CD14-positive monocyte (primary cell): ENCODE measurements around the gene WASHC2C. TPM values are rescaled to one million over a fixed set of nuclear protein-coding genes. Genes with fewer than 3 reads are reported as not detected.
"Not testable (repeated sequence)": the region's sequence is repeated elsewhere in the genome, so short reads cannot be mapped to it uniquely, and the experiment has no call there.

Source experiments
- DNase-seq, 3 donors: peaks; one replicate each; pipeline ENCODE4 v3.0.0-alpha.2; 2011 to 2022
- H2AFZ ChIP-seq: 2 replicates; pipeline ENCODE4 v1.6.0; 2012; ENCODE audit warnings: mild to moderate bottlenecking, low read depth, low read length, inconsistent platforms; ENCODE audit not compliant: insufficient read depth, poor library complexity, severe bottlenecking
- H3K27ac ChIP-seq, 2 donors: 1 replicate in 1 of 2; 2 replicates in 1 of 2; pipeline ENCODE4 v1.5.1; 2012 to 2013; ENCODE audit warnings: low read length in 2 of 2, control low read depth in 1 of 2, inconsistent platforms in 1 of 2, low read depth in 1 of 2, mild to moderate bottlenecking in 1 of 2
- H3K27me3 ChIP-seq, 2 donors: one replicate each; pipeline versions ENCODE4 v1.6.0 to v1.6.1; 2011 to 2013; ENCODE audit warnings: low read length in 2 of 2; ENCODE audit not compliant: control insufficient read depth in 2 of 2, insufficient read depth in 2 of 2
- H3K36me3 ChIP-seq, 2 donors: replicated peaks in 1 of 2; 1 replicate in 1 of 2; 2 replicates in 1 of 2; pipeline versions ENCODE4 v1.5.1 to v1.6.1; 2012 to 2013; ENCODE audit warnings: low read length in 2 of 2, control low read depth in 1 of 2, inconsistent platforms in 1 of 2, mild to moderate bottlenecking in 1 of 2; ENCODE audit not compliant: insufficient read depth in 2 of 2, control insufficient read depth in 1 of 2
- H3K4me1 ChIP-seq, 2 donors: 1 replicate in 1 of 2; 2 replicates in 1 of 2; pipeline versions ENCODE4 v1.5.1 to v1.6.1; 2012 to 2013; ENCODE audit warnings: low read length in 2 of 2, control low read depth in 1 of 2, inconsistent platforms in 1 of 2, mild to moderate bottlenecking in 1 of 2, moderate library complexity in 1 of 2; ENCODE audit not compliant: insufficient read depth in 2 of 2, control insufficient read depth in 1 of 2
- H3K4me2 ChIP-seq: replicated peaks from 2 replicates; pipeline ENCODE3; 2012; ENCODE audit warnings: low read length, moderate library complexity, mild to moderate bottlenecking; ENCODE audit not compliant: poor library complexity, severe bottlenecking; ENCODE audit errors: extremely low read depth
- H3K4me3 ChIP-seq, 3 experiments: fragments of 200-600 bp in 1 of 3; sonication (generic) in 1 of 3; replicated peaks in 1 of 3; 1 replicate in 2 of 3; 2 replicates in 1 of 3; pipeline ENCODE4 v1.5.1; 2011 to 2013; ENCODE audit warnings: low read length in 3 of 3, mild to moderate bottlenecking in 3 of 3, control low read depth in 2 of 3, low read depth in 2 of 3, inconsistent platforms in 1 of 3, moderate library complexity in 1 of 3
- H3K79me2 ChIP-seq: 2 replicates; pipeline ENCODE4 v1.6.0; 2012; ENCODE audit warnings: mild to moderate bottlenecking, control low read depth, inconsistent platforms, low read length, moderate library complexity; ENCODE audit not compliant: insufficient read depth
- H3K9ac ChIP-seq: 2 replicates; pipeline ENCODE4 v1.6.0; 2017; ENCODE audit warnings: low read length, mild to moderate bottlenecking; ENCODE audit not compliant: insufficient read depth, poor library complexity, severe bottlenecking
- H3K9me3 ChIP-seq, 2 donors: replicated peaks in 1 of 2; 1 replicate in 1 of 2; 2 replicates in 1 of 2; pipeline versions ENCODE4 v1.5.1 to v1.6.1; 2012 to 2013; ENCODE audit warnings: low read length in 2 of 2, control low read depth in 1 of 2; ENCODE audit not compliant: control insufficient read depth in 1 of 2, insufficient read depth in 1 of 2
- H4K20me1 ChIP-seq: 2 replicates; pipeline ENCODE4 v1.6.0; 2012; ENCODE audit warnings: mild to moderate bottlenecking, low read length, control low read depth, moderate library complexity; ENCODE audit not compliant: insufficient read depth
- H3K27ac Mint-ChIP-seq, 7 donors: one replicate each; pipeline ENCODE4 v1.8.0; 2020; ENCODE audit warnings: mild to moderate bottlenecking in 7 of 7, mixed read lengths in 7 of 7, moderate library complexity in 6 of 7, inconsistent platforms in 2 of 7
- H3K27me3 Mint-ChIP-seq, 3 donors: one replicate each; pipeline ENCODE4 v1.8.0; 2021 to 2022; ENCODE audit warnings: low read depth in 3 of 3, mild to moderate bottlenecking in 3 of 3, mixed read lengths in 3 of 3, moderate library complexity in 3 of 3, inconsistent platforms in 1 of 3
- H3K36me3 Mint-ChIP-seq, 2 donors: one replicate each; pipeline ENCODE4 v1.8.0; 2020; ENCODE audit warnings: mixed read lengths in 2 of 2, inconsistent platforms in 1 of 2, mild to moderate bottlenecking in 1 of 2
- H3K4me1 Mint-ChIP-seq: one replicate; pipeline ENCODE4 v1.8.0; 2020; ENCODE audit warnings: mild to moderate bottlenecking, mixed read lengths
- H3K4me3 Mint-ChIP-seq, 2 donors: one replicate each; pipeline ENCODE4 v1.8.0; 2020; ENCODE audit warnings: mild to moderate bottlenecking in 2 of 2, mixed read lengths in 2 of 2, moderate library complexity in 1 of 2
- H3K9me3 Mint-ChIP-seq, 7 donors: one replicate each; pipeline ENCODE4 v1.8.0; 2020 to 2022; ENCODE audit warnings: mixed read lengths in 7 of 7, mild to moderate bottlenecking in 6 of 7, moderate library complexity in 6 of 7, inconsistent platforms in 2 of 7
- WGBS: methylation state at CpG from one replicate; pipeline ENCODE4 v1.1.5; 2013; ENCODE audit warnings: missing lambda C conversion rate; ENCODE audit not compliant: insufficient coverage; 5-methylcytosine and 5-hydroxymethylcytosine counted together
- intact Hi-C, 2 donors: fragments of 100-400 bp; cut with micrococcal nuclease; formaldehyde crosslinking; loops; one replicate each; pipeline versions ENCODE4 v1.15.0 to v1.15.1; 2023
- polyA plus RNA-seq, 3 donors: library from polyadenylated mRNA; depleted of rRNA in 1 of 3; unstranded in 2 of 3; stranded (reverse) in 1 of 3; fragments of 300-500 nt in 2 of 3; fragments of >200 nt in 1 of 3; fragmentation: Illumina TruSeq in 2 of 3; gene quantifications; 1 replicate in 2 of 3; 2 replicates in 1 of 3; pipeline ENCODE4 v1.2.3, GENCODE V29; 2012 to 2021

Gene WASHC2C
- polyA plus RNA-seq, 3 donors, result 12.4 to 54.2 (median 23.1) TPM

- H3K27ac Mint-ChIP-seq, result peak overlapping the region in 1 of 7 donors; percentile 68
- not testable (repeated sequence) for H3K4me3 ChIP-seq, H3K9me3 Mint-ChIP-seq
Observed at GRCh38 chr10:45752210-45752609, 25.1 kb downstream of the WASHC2C start.

GRCh38 chr10:45753979-45754495, 27.0 kb downstream of the WASHC2C start:
- DNase-seq, H3K9me3 Mint-ChIP-seq, H3K4me3 ChIP-seq, H3K9me3 ChIP-seq, H3K79me2 ChIP-seq, H3K9ac ChIP-seq, H3K4me1 Mint-ChIP-seq, H2AFZ ChIP-seq, H3K4me1 ChIP-seq, H3K27ac Mint-ChIP-seq, H3K4me2 ChIP-seq, intact Hi-C loops, H3K27ac ChIP-seq, H4K20me1 ChIP-seq, H3K27me3 Mint-ChIP-seq, H3K27me3 ChIP-seq, H3K4me3 Mint-ChIP-seq: not testable (repeated sequence)
- WGBS, result 100% methylated on average over 2 of the region's 7 CpGs
- H3K36me3 Mint-ChIP-seq, result peaks cover 33 to 45% of the 10 kb centered on the region in 2 donors
- H3K36me3 ChIP-seq, result peaks cover 16 to 31% of the 10 kb centered on the region in 2 donors

More at GRCh38 chr10:45752210-45752609, 25.1 kb downstream of the WASHC2C start:
- H3K9ac ChIP-seq, H3K79me2 ChIP-seq, H3K27me3 Mint-ChIP-seq, intact Hi-C loops, DNase-seq, H3K27ac ChIP-seq, H3K27me3 ChIP-seq, H3K4me1 Mint-ChIP-seq, H3K4me1 ChIP-seq, H3K9me3 ChIP-seq, H4K20me1 ChIP-seq, H2AFZ ChIP-seq, H3K4me3 Mint-ChIP-seq, H3K4me2 ChIP-seq: not testable (repeated sequence)
- peaks cover 24 to 33% of the 10 kb centered on the region in 2 donors for H3K36me3 Mint-ChIP-seq
- H3K36me3 ChIP-seq, result peaks cover 9 to 21% of the 10 kb centered on the region in 2 donors
- no CpG with 5 or more reads among the region's 5 CpGs for WGBS

GRCh38 chr10:45755083-45755482, 28.0 kb downstream of the WASHC2C start:
- H3K4me2 ChIP-seq, H3K4me3 Mint-ChIP-seq, H3K27ac Mint-ChIP-seq, H3K9me3 ChIP-seq, H3K4me1 Mint-ChIP-seq, H3K79me2 ChIP-seq, H3K27me3 Mint-ChIP-seq, H3K9me3 Mint-ChIP-seq, H3K9ac ChIP-seq, H3K27ac ChIP-seq, H3K27me3 ChIP-seq, DNase-seq, intact Hi-C loops, H3K4me3 ChIP-seq, H4K20me1 ChIP-seq, H2AFZ ChIP-seq, H3K4me1 ChIP-seq: not testable (repeated sequence)
- peaks cover 37 to 45% of the 10 kb centered on the region in 2 donors for H3K36me3 Mint-ChIP-seq
- H3K36me3 ChIP-seq, result peaks cover 16 to 31% of the 10 kb centered on the region in 2 donors
- no CpG with 5 or more reads among the region's 5 CpGs for WGBS

GRCh38 chr10:45756065-45756464, 29.0 kb downstream of the WASHC2C start:
- H3K4me2 ChIP-seq, H3K27me3 Mint-ChIP-seq, H3K4me3 Mint-ChIP-seq, H4K20me1 ChIP-seq, H3K9me3 ChIP-seq, H3K27me3 ChIP-seq, H2AFZ ChIP-seq, H3K4me3 ChIP-seq, H3K27ac Mint-ChIP-seq, H3K9me3 Mint-ChIP-seq, H3K27ac ChIP-seq, H3K4me1 ChIP-seq, H3K79me2 ChIP-seq, DNase-seq, intact Hi-C loops, H3K9ac ChIP-seq, H3K4me1 Mint-ChIP-seq: not testable (repeated sequence)
- WGBS, result no CpG with 5 or more reads among the region's 3 CpGs
- peaks cover 18 to 34% of the 10 kb centered on the region in 2 donors for H3K36me3 ChIP-seq
- peaks cover 37 to 50% of the 10 kb centered on the region in 2 donors for H3K36me3 Mint-ChIP-seq
